ENCODE data around the gene KCNK4. TPM values are rescaled to one million over a fixed set of nuclear protein-coding genes. Genes with fewer than 3 reads are reported as not detected.

KCNK4 gene
- total and polyA plus RNA-seq, 2 of the 13 experiments (the other 11 are each of a cell fraction or from before 2014, with no cell fraction given), result not detected

DNA sequence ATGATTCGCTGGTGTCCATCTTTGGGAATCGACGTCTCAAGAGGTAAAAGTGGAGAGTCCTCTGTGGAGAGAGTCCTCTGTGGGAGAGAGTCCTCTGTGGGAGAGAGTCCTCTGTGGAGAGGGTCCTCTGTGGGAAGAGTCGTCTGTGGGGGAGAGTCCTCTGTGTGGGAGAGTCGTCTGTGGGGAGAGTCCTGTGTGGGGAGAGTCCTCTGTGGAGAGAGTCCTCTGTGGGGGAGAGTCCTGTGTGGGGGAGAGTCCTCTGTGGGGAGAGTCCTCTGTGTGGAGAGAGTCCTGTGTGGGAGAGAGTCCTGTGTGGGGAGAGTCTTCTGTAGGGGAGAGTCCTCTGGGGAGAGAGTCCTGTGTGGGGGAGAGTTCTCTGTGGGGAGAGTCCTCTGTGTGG is 29.9 kb downstream of the KCNK4 start (continued):
- TF ChIP-seq MATR3 (CRISPR knock-in tag; IDR thresholded peaks at IDR 0.05) (no peak), FOSL2 (CRISPR knock-in tag; IDR thresholded peaks at IDR 0.05) (no peak), ZFYVE20 (CRISPR knock-in tag; IDR thresholded peaks at IDR 0.05; ENCODE audit: borderline replicate concordance, low read depth) (no peak)

DNA sequence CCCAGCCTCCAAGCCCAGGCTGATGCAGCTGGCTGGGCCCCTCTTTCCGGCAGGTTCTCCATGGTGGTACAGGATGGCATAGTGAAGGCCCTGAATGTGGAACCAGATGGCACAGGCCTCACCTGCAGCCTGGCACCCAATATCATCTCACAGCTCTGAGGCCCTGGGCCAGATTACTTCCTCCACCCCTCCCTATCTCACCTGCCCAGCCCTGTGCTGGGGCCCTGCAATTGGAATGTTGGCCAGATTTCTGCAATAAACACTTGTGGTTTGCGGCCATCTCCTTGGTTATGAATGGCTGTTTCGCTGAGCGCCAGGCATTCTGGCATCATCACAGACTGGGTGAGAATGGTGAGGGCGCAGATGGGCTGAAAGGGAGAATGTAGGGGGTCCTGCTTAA is 30.4 kb downstream of the KCNK4 start:
- H3K27ac ChIP-seq (ENCODE audit: extremely low read length, insufficient read depth, low read length), result no peak overlapping the region
- CTCF ChIA-PET (ENCODE audit: low intra/inter-chr PET ratio, low total read pairs), result no interaction called here
- 96% methylated on average over 4 of the region's 5 CpGs for WGBS (ENCODE audit: low lambda C conversion rate)

More for the DNA sequence above, 30.4 kb downstream of the KCNK4 start:
- peaks cover 1 to 15% of the 10 kb centered on the region in 2 experiments; a peak in 1 of 5 replicates for H3K36me3 ChIP-seq (replicated peaks in 1 of 2; ENCODE audit: control insufficient read depth in 1 of 2, insufficient read depth in 2 of 2, low read length in 2 of 2)
- H3K9me3 ChIP-seq (ENCODE audit: low read length), result no peaks in the 10 kb centered on the region
- H3K79me2 ChIP-seq (ENCODE audit: insufficient read depth, low read length), result peaks cover 12% of the 10 kb centered on the region
- intact Hi-C loops (cut with micrococcal nuclease; ENCODE audit: unreplicated experiment), result no loop called here
- TF ChIP-seq MED8 (CRISPR knock-in tag; IDR thresholded peaks at IDR 0.05; ENCODE audit: insufficient replicate concordance), result no peak
- no peak for TF ChIP-seq ZBTB42 (CRISPR knock-in tag; IDR thresholded peaks at IDR 0.05)
- no peak for TF ChIP-seq ZNF75D (CRISPR knock-in tag; IDR thresholded peaks at IDR 0.05; ENCODE audit: borderline replicate concordance)
- no peak for TF ChIP-seq HHEX (CRISPR knock-in tag; IDR thresholded peaks at IDR 0.05)
- TF ChIP-seq, protein P1, sequence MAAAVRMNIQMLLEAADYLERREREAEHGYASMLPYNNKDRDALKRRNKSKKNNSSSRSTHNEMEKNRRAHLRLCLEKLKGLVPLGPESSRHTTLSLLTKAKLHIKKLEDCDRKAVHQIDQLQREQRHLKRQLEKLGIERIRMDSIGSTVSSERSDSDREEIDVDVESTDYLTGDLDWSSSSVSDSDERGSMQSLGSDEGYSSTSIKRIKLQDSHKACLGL (CRISPR knock-in tag; IDR thresholded peaks at IDR 0.05), result no peak
- no peak for TF ChIP-seq SNAPC2 (CRISPR knock-in tag; IDR thresholded peaks at IDR 0.05)
- no peak for TF ChIP-seq XBP1 (CRISPR knock-in tag; IDR thresholded peaks at IDR 0.05)
- TF ChIP-seq ZNF614 (CRISPR knock-in tag; IDR thresholded peaks at IDR 0.05; ENCODE audit: borderline replicate concordance), result no peak
- no peak for TF ChIP-seq ZMAT3 (CRISPR knock-in tag; conservative IDR thresholded peaks at IDR 0.05)
- TF ChIP-seq ZNF335 (CRISPR knock-in tag; IDR thresholded peaks at IDR 0.05), result no peak
- TF ChIP-seq ZNF773 (CRISPR knock-in tag; IDR thresholded peaks at IDR 0.05; ENCODE audit: borderline replicate concordance), result no peak
- FAIRE-seq (no peak), ATAC-seq (no peak), DNase-seq (ENCODE audit: low spot score) (no peak)
- in situ Hi-C loops (cut with HindIII; ENCODE audit: extremely low pct_ligation_motif_present, low pct_unique_long_range_greater_than_20kb), result no loop called here
- no peak overlapping the region for H3K4me2 ChIP-seq (ENCODE audit: low read depth, low read length)
- POLR2A ChIA-PET, result no interaction called here
- no peaks in the 10 kb centered on the region for H4K20me1 ChIP-seq (ENCODE audit: insufficient read depth, low read length)
- no TSS peak for BruUV-seq (replicated peaks)
- H3K27me3 ChIP-seq (ENCODE audit: control insufficient read depth in 1 of 2, insufficient read depth in 2 of 2, low read length in 2 of 2), result no peaks in the 10 kb centered on the region; a peak in 1 of 5 replicates
- peaks cover 14% of the 10 kb centered on the region for H3K4me1 ChIP-seq (ENCODE audit: insufficient read depth, low read length)
- no peak overlapping the region for H3K9ac ChIP-seq (ENCODE audit: insufficient read depth, low read depth, low read length)
- no peak overlapping the region for H2AFZ ChIP-seq (ENCODE audit: low read length)
- H3K4me3 ChIP-seq (replicated peaks in 1 of 3; ENCODE audit: insufficient read depth in 1 of 3, low read depth in 2 of 3, low read length in 3 of 3), result no peak overlapping the region

Data from HepG2 (cell line).